Measurements from ENCODE around the gene PLEKHA7. TPM values are rescaled to one million over a fixed set of nuclear protein-coding genes. Genes with fewer than 3 reads are reported as not detected.

PLEKHA7 gene
- total and polyA plus RNA-seq, 2 donors = 2.0 to 7.3 TPM

- Histone ChIP-seq H3K9me3 (ENCODE audit: control insufficient read depth in 2 of 2, insufficient read depth in 1 of 2, low read length in 1 of 2) (no peaks in the 10 kb centered on the region), H3K4me1 (ENCODE audit: control insufficient read depth in 2 of 2, insufficient read depth in 2 of 2, low read length in 2 of 2) (peaks cover 0 to 21% of the 10 kb centered on the region in 2 donors), H3K27me3 (ENCODE audit: control insufficient read depth in 2 of 2, insufficient read depth in 1 of 2, low read length in 1 of 2) (no peaks in the 10 kb centered on the region), H3K4me3 (ENCODE audit: low read length in 2 of 2) (no peak overlapping the region), H3K36me3 (ENCODE audit: control insufficient read depth in 2 of 2, insufficient read depth in 2 of 2, low read length in 1 of 2) (no peaks in the 10 kb centered on the region), H3K27ac (ENCODE audit: low read depth in 1 of 2, low read length in 1 of 2) (no peak overlapping the region)
- 95% methylated on average over 8 of the region's 8 CpGs for WGBS
- DNase-seq (ENCODE audit: low read depth in 6 of 9, low spot score in 9 of 9) = no peak
Observed at GRCh38 chr11:16805938-16806337, 208.3 kb downstream of the PLEKHA7 start.

GRCh38 chr11:16804104-16804947, 209.9 kb downstream of the PLEKHA7 start:
- Histone ChIP-seq H3K36me3 (ENCODE audit: control insufficient read depth in 2 of 2, insufficient read depth in 2 of 2, low read length in 1 of 2) (no peaks in the 10 kb centered on the region), H3K27me3 (ENCODE audit: control insufficient read depth in 2 of 2, insufficient read depth in 1 of 2, low read length in 1 of 2) (no peaks in the 10 kb centered on the region), H3K9me3 (ENCODE audit: control insufficient read depth in 2 of 2, insufficient read depth in 1 of 2, low read length in 1 of 2) (no peaks in the 10 kb centered on the region), H3K4me1 (ENCODE audit: control insufficient read depth in 2 of 2, insufficient read depth in 2 of 2, low read length in 2 of 2) (peaks cover 0 to 18% of the 10 kb centered on the region in 2 donors), H3K4me3 (ENCODE audit: low read length in 2 of 2) (no peak overlapping the region), H3K27ac (ENCODE audit: low read depth in 1 of 2, low read length in 1 of 2) (no peak overlapping the region)
- no peak for DNase-seq (ENCODE audit: low read depth in 6 of 9, low spot score in 9 of 9)
- 92% methylated on average over 7 of the region's 7 CpGs for WGBS

GRCh38 chr11:16801288-16801980, 212.8 kb downstream of the PLEKHA7 start:
- 96% methylated on average over 10 of the region's 10 CpGs for WGBS
- Histone ChIP-seq H3K27me3 (ENCODE audit: control insufficient read depth in 2 of 2, insufficient read depth in 1 of 2, low read length in 1 of 2) (no peaks in the 10 kb centered on the region), H3K9me3 (ENCODE audit: control insufficient read depth in 2 of 2, insufficient read depth in 1 of 2, low read length in 1 of 2) (no peaks in the 10 kb centered on the region), H3K36me3 (ENCODE audit: control insufficient read depth in 2 of 2, insufficient read depth in 2 of 2, low read length in 1 of 2) (no peaks in the 10 kb centered on the region), H3K27ac (ENCODE audit: low read depth in 1 of 2, low read length in 1 of 2) (no peak overlapping the region), H3K4me1 (ENCODE audit: control insufficient read depth in 2 of 2, insufficient read depth in 2 of 2, low read length in 2 of 2) (peaks cover 0 to 7% of the 10 kb centered on the region in 2 donors), H3K4me3 (ENCODE audit: low read length in 2 of 2) (no peak overlapping the region)
- DNase-seq (ENCODE audit: low read depth in 6 of 9, low spot score in 9 of 9) = no peak

GRCh38 chr11:16800382-16800781, 213.8 kb downstream of the PLEKHA7 start:
- Histone ChIP-seq H3K4me1 (ENCODE audit: control insufficient read depth in 2 of 2, insufficient read depth in 2 of 2, low read length in 2 of 2) (peaks cover 0 to 7% of the 10 kb centered on the region in 2 donors), H3K27me3 (ENCODE audit: control insufficient read depth in 2 of 2, insufficient read depth in 1 of 2, low read length in 1 of 2) (no peaks in the 10 kb centered on the region), H3K36me3 (ENCODE audit: control insufficient read depth in 2 of 2, insufficient read depth in 2 of 2, low read length in 1 of 2) (no peaks in the 10 kb centered on the region), H3K9me3 (ENCODE audit: control insufficient read depth in 2 of 2, insufficient read depth in 1 of 2, low read length in 1 of 2) (no peaks in the 10 kb centered on the region), H3K27ac (ENCODE audit: low read depth in 1 of 2, low read length in 1 of 2) (no peak overlapping the region), H3K4me3 (ENCODE audit: low read length in 2 of 2) (no peak overlapping the region)
- no peak for DNase-seq (ENCODE audit: low read depth in 6 of 9, low spot score in 9 of 9)

GRCh38 chr11:16799890-16800289, 214.3 kb downstream of the PLEKHA7 start:
- no peaks in the 10 kb centered on the region for H3K27me3 ChIP-seq (ENCODE audit: control insufficient read depth in 2 of 2, insufficient read depth in 1 of 2, low read length in 1 of 2)
- no peaks in the 10 kb centered on the region for H3K9me3 ChIP-seq (ENCODE audit: control insufficient read depth in 2 of 2, insufficient read depth in 1 of 2, low read length in 1 of 2)
- no peak for DNase-seq (ENCODE audit: low read depth in 6 of 9, low spot score in 9 of 9)
- peaks cover 1 to 11% of the 10 kb centered on the region in 2 donors for H3K4me1 ChIP-seq (ENCODE audit: control insufficient read depth in 2 of 2, insufficient read depth in 2 of 2, low read length in 2 of 2)
- H3K27ac ChIP-seq (ENCODE audit: low read depth in 1 of 2, low read length in 1 of 2) = peak overlapping the region in 1 of 2 donors; percentile 9
- no peaks in the 10 kb centered on the region for H3K36me3 ChIP-seq (ENCODE audit: control insufficient read depth in 2 of 2, insufficient read depth in 2 of 2, low read length in 1 of 2)
- H3K4me3 ChIP-seq (ENCODE audit: low read length in 2 of 2) = no peak overlapping the region

- Histone ChIP-seq H3K9me3 (ENCODE audit: control insufficient read depth in 2 of 2, insufficient read depth in 1 of 2, low read length in 1 of 2) (no peaks in the 10 kb centered on the region), H3K4me3 (ENCODE audit: low read length in 2 of 2) (no peak overlapping the region), H3K27ac (ENCODE audit: low read depth in 1 of 2, low read length in 1 of 2) (no peak overlapping the region), H3K36me3 (ENCODE audit: control insufficient read depth in 2 of 2, insufficient read depth in 2 of 2, low read length in 1 of 2) (no peaks in the 10 kb centered on the region), H3K4me1 (ENCODE audit: control insufficient read depth in 2 of 2, insufficient read depth in 2 of 2, low read length in 2 of 2) (peaks cover 4 to 15% of the 10 kb centered on the region in 2 donors), H3K27me3 (ENCODE audit: control insufficient read depth in 2 of 2, insufficient read depth in 1 of 2, low read length in 1 of 2) (no peaks in the 10 kb centered on the region)
- 74% methylated on average over 1 of the region's 1 CpG for WGBS
- DNase-seq (ENCODE audit: low read depth in 6 of 9, low spot score in 9 of 9) = no peak
Observed at GRCh38 chr11:16799221-16799620, 215.0 kb downstream of the PLEKHA7 start.

- Histone ChIP-seq H3K27ac (ENCODE audit: low read depth in 1 of 2, low read length in 1 of 2) (no peak overlapping the region), H3K9me3 (ENCODE audit: control insufficient read depth in 2 of 2, insufficient read depth in 1 of 2, low read length in 1 of 2) (no peaks in the 10 kb centered on the region), H3K36me3 (ENCODE audit: control insufficient read depth in 2 of 2, insufficient read depth in 2 of 2, low read length in 1 of 2) (no peaks in the 10 kb centered on the region), H3K4me1 (ENCODE audit: control insufficient read depth in 2 of 2, insufficient read depth in 2 of 2, low read length in 2 of 2) (peaks cover 7 to 16% of the 10 kb centered on the region in 2 donors), H3K4me3 (ENCODE audit: low read length in 2 of 2) (no peak overlapping the region), H3K27me3 (ENCODE audit: control insufficient read depth in 2 of 2, insufficient read depth in 1 of 2, low read length in 1 of 2) (no peaks in the 10 kb centered on the region)
- DNase-seq (ENCODE audit: low read depth in 6 of 9, low spot score in 9 of 9) = no peak
- WGBS = 88% methylated on average over 3 of the region's 3 CpGs
Observed at GRCh38 chr11:16797776-16798175, 216.4 kb downstream of the PLEKHA7 start.

GRCh38 chr11:16796311-16796710, 217.9 kb downstream of the PLEKHA7 start:
- WGBS = 94% methylated on average over 4 of the region's 4 CpGs
- Histone ChIP-seq H3K27me3 (ENCODE audit: control insufficient read depth in 2 of 2, insufficient read depth in 1 of 2, low read length in 1 of 2) (no peaks in the 10 kb centered on the region), H3K27ac (ENCODE audit: low read depth in 1 of 2, low read length in 1 of 2) (no peak overlapping the region), H3K9me3 (ENCODE audit: control insufficient read depth in 2 of 2, insufficient read depth in 1 of 2, low read length in 1 of 2) (no peaks in the 10 kb centered on the region), H3K36me3 (ENCODE audit: control insufficient read depth in 2 of 2, insufficient read depth in 2 of 2, low read length in 1 of 2) (no peaks in the 10 kb centered on the region), H3K4me3 (ENCODE audit: low read length in 2 of 2) (no peak overlapping the region), H3K4me1 (ENCODE audit: control insufficient read depth in 2 of 2, insufficient read depth in 2 of 2, low read length in 2 of 2) (peaks cover 9 to 21% of the 10 kb centered on the region in 2 donors)
- no peak for DNase-seq (ENCODE audit: low read depth in 6 of 9, low spot score in 9 of 9)

- no peaks in the 10 kb centered on the region for H3K9me3 ChIP-seq (ENCODE audit: control insufficient read depth in 2 of 2, insufficient read depth in 1 of 2, low read length in 1 of 2)
- no peak overlapping the region for H3K4me3 ChIP-seq (ENCODE audit: low read length in 2 of 2)
- 42% methylated on average over 8 of the region's 8 CpGs for WGBS
- peak in 8 of 9 donors; percentile 13 to 75 (median 34) for DNase-seq (ENCODE audit: low read depth in 6 of 9, low spot score in 9 of 9)
- H3K27ac ChIP-seq (ENCODE audit: low read depth in 1 of 2, low read length in 1 of 2) = peak overlapping the region; percentile 82 to 87
- peaks cover 9 to 28% of the 10 kb centered on the region in 2 donors for H3K4me1 ChIP-seq (ENCODE audit: control insufficient read depth in 2 of 2, insufficient read depth in 2 of 2, low read length in 2 of 2)
- no peaks in the 10 kb centered on the region for H3K27me3 ChIP-seq (ENCODE audit: control insufficient read depth in 2 of 2, insufficient read depth in 1 of 2, low read length in 1 of 2)
- H3K36me3 ChIP-seq (ENCODE audit: control insufficient read depth in 2 of 2, insufficient read depth in 2 of 2, low read length in 1 of 2) = peaks cover 0 to 4% of the 10 kb centered on the region in 2 donors
Observed at GRCh38 chr11:16795146-16795545, 219.1 kb downstream of the PLEKHA7 start.

Measured in thymus (tissue), 11 donors.